Smooth muscle cell (in vitro differentiated cells): Measurements from ENCODE around the gene ALPK3. TPM values are rescaled to one million over a fixed set of nuclear protein-coding genes. Genes with fewer than 3 reads are reported as not detected.

ENCODE experiments used
- DNase-seq: peaks from one replicate; lab custom pipeline; 2025; ENCODE audit not compliant: unreplicated experiment; lab: John Stamatoyannopoulos, UW
- H2AFZ ChIP-seq: fragments of 200-600 bp; sonication (generic); 2 replicates; pipeline ENCODE4 v1.6.0; 2016; ENCODE audit warnings: antibody characterized with exemption, low read depth, mild to moderate bottlenecking
- H3F3A ChIP-seq: fragments of 200-600 bp; sonication (generic); 2 replicates; pipeline ENCODE4 v1.6.0; 2017; ENCODE audit warnings: antibody characterized with exemption, low read depth
- H3K27ac ChIP-seq: fragments of 200-600 bp; sonication (generic); 2 replicates; pipeline ENCODE4 v1.5.1; 2016; ENCODE audit warnings: low read depth, mild to moderate bottlenecking
- H3K27me3 ChIP-seq: fragments of 200-600 bp; sonication (generic); 2 replicates; pipeline ENCODE4 v1.6.1; 2016; ENCODE audit warnings: low read depth, mild to moderate bottlenecking
- H3K36me3 ChIP-seq: fragments of 200-600 bp; sonication (generic); 2 replicates; pipeline ENCODE4 v1.5.1; 2016; ENCODE audit warnings: low read depth
- H3K4me1 ChIP-seq: fragments of 200-600 bp; sonication (generic); 2 replicates; pipeline ENCODE4 v1.5.1; 2016; ENCODE audit warnings: low read depth
- H3K4me2 ChIP-seq: fragments of 200-600 bp; sonication (generic); 2 replicates; pipeline ENCODE4 v1.6.0; 2016; ENCODE audit warnings: mild to moderate bottlenecking
- H3K4me3 ChIP-seq: fragments of 200-600 bp; sonication (generic); 2 replicates; pipeline ENCODE4 v1.5.1; 2016; ENCODE audit warnings: mild to moderate bottlenecking
- H3K79me2 ChIP-seq: fragments of 200-600 bp; sonication (generic); 2 replicates; pipeline ENCODE4 v1.6.0; 2016; ENCODE audit warnings: low read depth, mild to moderate bottlenecking
- H3K9ac ChIP-seq: fragments of 200-600 bp; sonication (generic); 2 replicates; pipeline ENCODE4 v1.6.0; 2016; ENCODE audit warnings: low read depth
- H3K9me3 ChIP-seq: fragments of 200-600 bp; sonication (generic); replicated peaks from 2 replicates; pipeline ENCODE4 v1.5.1; 2016; ENCODE audit warnings: low read depth
- H4K20me1 ChIP-seq: fragments of 200-600 bp; sonication (generic); 2 replicates; pipeline ENCODE4 v1.6.0; 2016; ENCODE audit warnings: low read depth
- WGBS: methylation state at CpG from one replicate; pipeline ENCODE4 v1.1.7; 2016; ENCODE audit warnings: low lambda C conversion rate; 5-methylcytosine and 5-hydroxymethylcytosine counted together
- polyA plus RNA-seq: library from polyadenylated mRNA; unstranded; fragments of >200 nt; fragmentation: Nextera tagmentation; extraction: Ambion mirVana; gene quantifications from 2 replicates; pipeline ENCODE4 v1.2.1, GENCODE V29; 2016
- total RNA-seq: library from RNA; depleted of rRNA; stranded (reverse); fragments of >200 nt; gene quantifications from 2 replicates; pipeline ENCODE4 v1.2.3, GENCODE V29; 2014
- TF ChIP-seq, protein P1 (sequence below): fragments of 200-600 bp; sonication (generic); IDR thresholded peaks from 2 replicates; pipeline ENCODE4 v1.5.1; 2017; ENCODE audit warnings: borderline replicate concordance, mild to moderate bottlenecking, antibody characterized with exemption; ENCODE audit not compliant: insufficient read depth, poor library complexity, severe bottlenecking

The ALPK3 gene
- total and polyA plus RNA-seq, 2 experiments from 2014 or later = 3.5 to 18.8 TPM

DNA sequence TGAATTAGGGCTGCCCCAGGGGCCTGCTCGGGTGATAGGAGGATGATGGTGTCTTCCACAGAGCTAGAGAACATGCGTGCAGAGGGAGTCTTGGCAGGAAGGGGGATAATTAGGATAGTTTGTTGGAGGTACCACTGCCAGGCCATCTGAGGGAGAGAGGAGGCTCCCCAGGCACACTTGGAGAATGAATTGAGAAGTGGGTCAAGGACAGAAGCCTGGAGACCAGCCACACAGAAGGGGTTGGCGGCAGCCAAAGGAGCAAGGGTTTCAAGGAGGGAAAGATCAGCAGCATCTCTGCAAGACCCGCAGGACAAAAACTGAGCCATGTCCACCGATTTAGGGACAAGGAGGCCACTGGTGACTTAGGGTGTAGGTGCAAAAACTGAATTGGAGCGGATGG is 74.2 kb downstream of the ALPK3 start:
- Histone ChIP-seq H3K9me3 (no peaks in the 10 kb centered on the region), H2AFZ (no peak overlapping the region), H3K36me3 (no peaks in the 10 kb centered on the region), H3K27ac (no peak overlapping the region), H3K27me3 (no peaks in the 10 kb centered on the region), H3K4me1 (no peaks in the 10 kb centered on the region), H4K20me1 (no peaks in the 10 kb centered on the region), H3K79me2 (no peaks in the 10 kb centered on the region), H3K9ac (no peak overlapping the region), H3K4me2 (no peak overlapping the region), H3F3A (no peaks in the 10 kb centered on the region), H3K4me3 (no peak overlapping the region)
- TF ChIP-seq, protein P1, sequence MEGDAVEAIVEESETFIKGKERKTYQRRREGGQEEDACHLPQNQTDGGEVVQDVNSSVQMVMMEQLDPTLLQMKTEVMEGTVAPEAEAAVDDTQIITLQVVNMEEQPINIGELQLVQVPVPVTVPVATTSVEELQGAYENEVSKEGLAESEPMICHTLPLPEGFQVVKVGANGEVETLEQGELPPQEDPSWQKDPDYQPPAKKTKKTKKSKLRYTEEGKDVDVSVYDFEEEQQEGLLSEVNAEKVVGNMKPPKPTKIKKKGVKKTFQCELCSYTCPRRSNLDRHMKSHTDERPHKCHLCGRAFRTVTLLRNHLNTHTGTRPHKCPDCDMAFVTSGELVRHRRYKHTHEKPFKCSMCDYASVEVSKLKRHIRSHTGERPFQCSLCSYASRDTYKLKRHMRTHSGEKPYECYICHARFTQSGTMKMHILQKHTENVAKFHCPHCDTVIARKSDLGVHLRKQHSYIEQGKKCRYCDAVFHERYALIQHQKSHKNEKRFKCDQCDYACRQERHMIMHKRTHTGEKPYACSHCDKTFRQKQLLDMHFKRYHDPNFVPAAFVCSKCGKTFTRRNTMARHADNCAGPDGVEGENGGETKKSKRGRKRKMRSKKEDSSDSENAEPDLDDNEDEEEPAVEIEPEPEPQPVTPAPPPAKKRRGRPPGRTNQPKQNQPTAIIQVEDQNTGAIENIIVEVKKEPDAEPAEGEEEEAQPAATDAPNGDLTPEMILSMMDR = no peak
- DNase-seq = no peak
- WGBS = 94% methylated on average over 6 of the region's 6 CpGs

DNA sequence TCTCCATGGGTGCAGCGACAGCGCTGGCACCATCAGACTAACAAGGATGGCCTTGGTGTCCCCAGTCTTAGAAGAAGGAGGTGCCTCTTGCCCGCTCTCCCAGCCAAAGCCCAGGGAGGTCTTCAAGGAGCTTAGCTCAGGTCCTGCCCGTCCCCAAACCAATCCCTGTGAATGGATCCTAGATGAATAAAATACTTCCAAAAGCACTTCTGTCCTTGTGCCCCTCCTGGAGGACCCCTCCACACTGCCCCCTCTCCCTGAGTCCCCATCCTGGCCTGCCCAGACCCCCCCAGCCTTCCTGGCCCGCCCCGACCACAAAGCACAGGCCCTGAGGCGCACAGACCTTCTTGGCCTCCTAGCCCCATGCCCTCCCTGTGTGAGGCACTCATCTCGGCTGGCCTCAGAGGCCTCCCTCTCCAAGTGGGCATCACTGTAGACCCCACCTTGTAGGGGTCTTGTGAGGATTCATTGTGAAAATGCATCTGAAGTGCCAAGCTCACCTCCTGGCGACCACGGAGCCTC is 75.7 kb downstream of the ALPK3 start:
- H3K4me1 ChIP-seq = no peaks in the 10 kb centered on the region
- H4K20me1 ChIP-seq = no peaks in the 10 kb centered on the region
- H3K27me3 ChIP-seq = no peaks in the 10 kb centered on the region
- H3K36me3 ChIP-seq = no peaks in the 10 kb centered on the region
- no peak overlapping the region for H3K4me3 ChIP-seq
- H3K79me2 ChIP-seq = no peaks in the 10 kb centered on the region
- no peaks in the 10 kb centered on the region for H3K9me3 ChIP-seq
- H2AFZ ChIP-seq = no peak overlapping the region
- no peak overlapping the region for H3K27ac ChIP-seq
- no peak overlapping the region for H3K9ac ChIP-seq
- TF ChIP-seq, protein P1 = no peak
- DNase-seq = no peak
- H3F3A ChIP-seq = no peaks in the 10 kb centered on the region
- H3K4me2 ChIP-seq = no peak overlapping the region
- 97% methylated on average over 9 of the region's 10 CpGs for WGBS

DNA sequence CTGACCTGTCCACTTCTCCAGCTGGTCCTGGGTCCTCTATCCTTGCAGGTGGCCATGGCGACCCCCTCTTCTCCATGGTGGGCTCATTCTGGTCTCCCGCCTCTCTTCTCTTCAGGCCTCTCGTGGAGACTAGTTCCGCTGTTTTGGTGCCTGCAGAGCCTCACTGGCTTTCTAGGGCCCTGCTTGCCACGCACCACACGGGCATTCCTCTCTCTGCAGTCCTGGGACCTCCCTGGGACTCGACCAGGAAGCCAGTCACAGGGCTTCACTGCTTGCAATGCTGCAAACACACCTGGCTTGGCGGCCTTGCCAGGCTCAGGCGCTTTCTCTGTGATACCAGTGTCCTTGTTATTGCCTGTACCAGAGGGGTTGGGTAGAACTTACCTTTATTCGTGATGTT is 76.5 kb downstream of the ALPK3 start:
- Histone ChIP-seq H3K9me3 (no peaks in the 10 kb centered on the region), H3K4me1 (no peaks in the 10 kb centered on the region), H3K27me3 (no peaks in the 10 kb centered on the region), H3K4me2 (no peak overlapping the region), H2AFZ (no peak overlapping the region), H3K4me3 (no peak overlapping the region), H3K36me3 (no peaks in the 10 kb centered on the region), H4K20me1 (no peaks in the 10 kb centered on the region), H3K27ac (no peak overlapping the region), H3F3A (no peaks in the 10 kb centered on the region), H3K79me2 (no peaks in the 10 kb centered on the region), H3K9ac (no peak overlapping the region)
- no peak for DNase-seq
- WGBS = 95% methylated on average over 10 of the region's 10 CpGs
- TF ChIP-seq, protein P1 = no peak

DNA sequence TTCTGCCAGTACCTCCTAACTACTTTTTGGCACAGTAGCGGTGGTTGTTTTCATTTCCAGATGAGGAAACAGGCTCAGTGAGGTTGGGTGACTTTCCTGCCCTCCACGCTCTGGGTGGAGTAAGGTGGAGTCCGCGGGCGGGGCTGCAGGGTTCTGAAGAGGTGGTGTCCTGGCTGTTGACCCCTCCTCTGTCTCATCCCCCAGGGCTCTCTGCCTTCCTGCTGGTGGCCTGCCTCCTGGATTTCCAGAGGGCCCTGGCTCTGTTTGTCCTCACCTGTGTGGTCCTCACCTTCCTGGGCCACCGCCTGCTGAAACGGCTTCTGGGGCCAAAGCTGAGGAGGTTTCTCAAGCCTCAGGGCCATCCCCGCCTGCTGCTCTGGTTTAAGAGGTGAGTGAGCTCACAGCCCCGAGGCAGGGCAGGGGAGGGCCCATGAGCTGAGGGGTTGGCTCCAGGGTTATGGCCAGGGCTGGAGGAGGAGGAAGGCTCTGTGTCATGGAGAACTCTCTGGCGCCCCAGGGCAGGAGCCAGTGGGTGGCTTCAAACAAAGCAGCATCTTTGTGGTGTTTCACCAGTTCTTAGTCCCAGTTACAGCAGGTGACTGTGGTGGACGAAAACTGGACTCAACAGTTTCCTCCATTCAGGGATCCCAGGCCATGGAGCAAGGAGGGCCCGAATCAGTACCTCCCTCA is 77.7 kb downstream of the ALPK3 start:
- Histone ChIP-seq H3K36me3 (no peaks in the 10 kb centered on the region), H3K79me2 (no peaks in the 10 kb centered on the region), H4K20me1 (no peaks in the 10 kb centered on the region), H2AFZ (no peak overlapping the region), H3K4me2 (no peak overlapping the region), H3K4me3 (no peak overlapping the region), H3F3A (no peaks in the 10 kb centered on the region), H3K27me3 (no peaks in the 10 kb centered on the region), H3K9me3 (no peaks in the 10 kb centered on the region), H3K4me1 (no peaks in the 10 kb centered on the region), H3K9ac (no peak overlapping the region), H3K27ac (no peak overlapping the region)
- no peak for DNase-seq
- 74% methylated on average over 12 of the region's 12 CpGs for WGBS
- TF ChIP-seq, protein P1 = no peak
